ENCODE results near the gene SRD5A2.

Gene SRD5A2, protein sequence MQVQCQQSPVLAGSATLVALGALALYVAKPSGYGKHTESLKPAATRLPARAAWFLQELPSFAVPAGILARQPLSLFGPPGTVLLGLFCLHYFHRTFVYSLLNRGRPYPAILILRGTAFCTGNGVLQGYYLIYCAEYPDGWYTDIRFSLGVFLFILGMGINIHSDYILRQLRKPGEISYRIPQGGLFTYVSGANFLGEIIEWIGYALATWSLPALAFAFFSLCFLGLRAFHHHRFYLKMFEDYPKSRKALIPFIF

DNA sequence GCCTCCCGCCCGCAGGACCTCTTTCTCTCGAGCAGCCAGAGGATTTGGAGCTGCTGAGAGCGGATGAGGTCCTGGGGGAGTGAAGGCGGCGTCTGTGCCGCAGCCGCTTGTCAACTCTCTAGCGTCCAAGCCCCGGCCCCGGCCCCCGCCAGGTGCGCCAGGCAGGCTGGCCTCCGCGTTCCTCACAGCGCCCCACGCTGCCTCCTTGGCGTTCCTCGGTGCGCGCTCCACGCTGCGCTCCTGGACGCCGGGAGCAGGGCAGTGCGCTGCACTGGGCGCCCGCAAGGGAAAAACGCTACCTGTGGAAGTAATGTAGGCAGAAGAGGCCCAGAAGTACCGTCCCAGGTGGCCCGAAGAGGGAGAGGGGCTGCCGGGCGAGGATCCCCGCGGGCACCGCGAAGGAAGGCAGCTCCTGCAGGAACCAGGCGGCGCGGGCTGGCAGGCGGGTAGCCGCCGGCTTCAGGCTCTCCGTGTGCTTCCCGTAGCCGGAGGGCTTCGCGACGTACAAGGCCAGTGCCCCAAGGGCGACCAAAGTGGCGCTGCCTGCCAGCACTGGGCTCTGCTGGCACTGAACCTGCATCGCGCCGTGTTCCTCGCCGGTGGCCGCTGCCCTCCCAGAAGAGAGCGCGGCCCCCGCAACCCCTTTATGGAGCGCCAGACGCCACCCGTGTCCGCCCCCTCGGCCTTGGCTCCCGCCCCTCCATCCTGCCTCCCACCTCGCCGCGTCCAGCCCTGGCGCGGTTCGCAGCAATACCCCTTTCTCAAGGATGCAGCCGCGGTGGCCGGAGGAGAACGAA, at the start of gene SRD5A2:
SRD5A2 (minus strand) TSS at position 618 of the 797 bp plus-strand sequence; CDS start at position 580, 38 bp downstream.
- DNase-seq (ENCODE audit: low spot score), result no peak

GRCh38 chr2:31606509-31606908, 25.8 kb upstream of the SRD5A2 start:
- DNase-seq (ENCODE audit: low spot score), result no peak

DNA sequence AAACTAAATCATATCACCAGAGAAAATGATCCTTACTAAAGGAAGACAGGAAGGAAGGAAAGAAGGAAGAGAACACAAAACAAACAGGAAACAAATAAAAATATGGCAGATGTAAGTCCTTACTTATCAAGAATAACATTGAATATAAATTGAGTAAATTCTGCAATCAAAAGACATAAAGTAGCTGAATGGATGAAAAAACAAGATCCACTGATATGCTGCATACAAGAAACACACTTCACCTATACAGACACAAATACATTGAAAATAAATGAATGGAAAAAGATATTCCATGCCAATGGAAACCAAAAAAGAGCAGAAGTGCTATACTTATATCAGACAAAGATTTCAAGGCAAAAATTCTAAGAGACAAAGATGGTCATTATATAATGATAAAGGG, 18.0 kb upstream of the SRD5A2 start:
- no peak for DNase-seq (ENCODE audit: low spot score)

DNA sequence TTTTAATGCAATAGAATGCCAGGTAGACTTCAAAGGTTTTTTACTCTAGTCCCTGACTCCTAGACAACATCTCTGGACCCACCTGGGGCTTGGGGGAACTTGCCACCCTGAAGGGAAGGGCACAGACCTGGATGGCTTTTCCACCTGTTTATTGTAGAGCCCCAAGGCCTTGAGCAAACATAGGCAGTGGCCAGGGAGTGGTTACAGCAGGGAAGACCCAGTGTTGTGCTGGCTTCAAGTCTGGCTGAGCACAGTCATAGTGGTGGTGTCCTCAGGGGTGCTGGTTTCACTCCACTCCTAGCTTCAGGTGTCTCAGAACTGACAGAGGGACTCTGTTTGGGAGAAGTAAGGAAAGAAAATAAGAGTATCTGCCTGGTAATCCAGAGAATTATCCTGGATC, 5.5 kb upstream of the SRD5A2 start:
- no peak for DNase-seq (ENCODE audit: low spot score)

- DNase-seq (ENCODE audit: low spot score), result no peak
Measured at GRCh38 chr2:31581124-31581795, 522 bp upstream of the SRD5A2 start.

DNA sequence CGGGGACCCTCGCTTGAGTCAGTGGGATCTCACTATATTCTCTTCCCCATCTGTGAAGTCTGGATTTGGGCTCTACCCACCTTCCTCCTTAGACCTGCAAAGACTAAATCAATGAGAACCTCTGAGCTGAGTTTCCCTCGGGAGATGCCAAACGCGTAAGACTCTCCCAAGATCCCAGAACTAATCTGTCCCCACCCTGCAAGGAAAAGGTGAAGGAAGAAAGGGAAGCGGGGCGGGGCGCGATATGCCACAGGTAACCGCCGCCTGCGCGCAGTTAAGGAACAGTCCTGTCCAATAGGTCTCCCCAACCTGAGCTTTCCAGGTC, 780 bp downstream of the SRD5A2 start:
- no peak for DNase-seq (ENCODE audit: low spot score)

GRCh38 chr2:31578316-31578715, 2.4 kb downstream of the SRD5A2 start:
- no peak for DNase-seq (ENCODE audit: low spot score)

- DNase-seq (ENCODE audit: low spot score), result no peak
Measured at GRCh38 chr2:31577143-31577542, 3.6 kb downstream of the SRD5A2 start.

DNA sequence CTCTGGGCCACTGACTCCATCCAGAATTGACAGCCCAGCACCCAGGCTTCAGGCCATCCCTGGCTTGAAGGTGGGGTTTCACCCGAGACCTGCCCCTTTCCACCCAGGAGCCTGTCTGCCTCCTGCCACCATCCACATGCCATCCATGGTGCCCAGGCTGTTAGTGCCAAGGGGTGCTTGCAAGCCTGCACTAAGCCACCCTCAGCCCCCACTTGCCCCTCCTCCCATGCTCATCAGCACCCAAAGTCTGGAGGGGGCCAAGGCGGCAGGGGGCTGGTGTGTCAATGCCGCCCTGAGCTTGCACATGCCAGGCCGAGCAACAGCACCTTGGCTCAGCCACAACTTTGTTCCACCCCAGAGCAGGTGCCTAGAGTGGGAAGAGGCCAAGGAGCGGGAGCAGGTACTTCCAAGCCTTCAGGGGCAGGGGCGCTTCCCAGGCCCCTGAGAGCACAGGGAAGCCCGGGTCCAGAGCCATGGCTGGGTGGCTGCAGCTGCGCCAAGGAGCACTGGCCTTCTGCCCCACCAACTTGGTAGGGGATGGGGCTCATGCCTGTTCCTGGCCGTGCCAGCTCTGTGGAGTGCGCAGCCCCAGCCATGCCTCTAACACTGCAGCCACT, 12.0 kb downstream of the SRD5A2 start:
- no peak for DNase-seq (ENCODE audit: low spot score)

GRCh38 chr2:31567679-31568078, 13.1 kb downstream of the SRD5A2 start:
- DNase-seq (ENCODE audit: low spot score), result no peak

DNA sequence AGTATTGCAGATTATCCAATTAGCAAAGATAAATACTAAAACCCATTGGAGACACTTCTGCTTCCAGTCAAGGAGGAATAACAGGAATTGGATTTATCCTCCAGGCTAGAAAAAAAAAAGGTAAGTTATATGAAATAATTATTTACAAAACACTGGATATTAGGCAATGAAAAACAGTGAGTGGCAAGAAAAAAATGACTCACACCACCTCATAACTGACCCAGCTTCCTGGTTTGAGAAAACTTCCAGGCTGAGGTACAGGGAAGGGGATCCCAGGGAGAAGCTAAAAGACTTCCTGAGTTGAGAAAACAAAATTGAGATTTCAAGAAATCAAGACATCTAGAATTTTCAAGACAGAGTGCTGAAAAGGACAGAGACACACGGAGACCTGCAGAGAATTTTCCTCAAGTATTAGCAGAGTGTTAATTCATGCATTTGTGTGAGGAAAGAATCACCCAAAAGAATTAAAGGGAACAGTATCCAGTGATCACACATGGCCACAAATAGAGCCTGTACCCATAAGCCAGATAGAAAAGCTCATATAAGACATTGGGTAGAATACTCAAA, 17.4 kb downstream of the SRD5A2 start:
- DNase-seq (ENCODE audit: low spot score), result no peak

- no peak for DNase-seq (ENCODE audit: low spot score)
Measured at GRCh38 chr2:31561823-31562222, 18.9 kb downstream of the SRD5A2 start.

DNA sequence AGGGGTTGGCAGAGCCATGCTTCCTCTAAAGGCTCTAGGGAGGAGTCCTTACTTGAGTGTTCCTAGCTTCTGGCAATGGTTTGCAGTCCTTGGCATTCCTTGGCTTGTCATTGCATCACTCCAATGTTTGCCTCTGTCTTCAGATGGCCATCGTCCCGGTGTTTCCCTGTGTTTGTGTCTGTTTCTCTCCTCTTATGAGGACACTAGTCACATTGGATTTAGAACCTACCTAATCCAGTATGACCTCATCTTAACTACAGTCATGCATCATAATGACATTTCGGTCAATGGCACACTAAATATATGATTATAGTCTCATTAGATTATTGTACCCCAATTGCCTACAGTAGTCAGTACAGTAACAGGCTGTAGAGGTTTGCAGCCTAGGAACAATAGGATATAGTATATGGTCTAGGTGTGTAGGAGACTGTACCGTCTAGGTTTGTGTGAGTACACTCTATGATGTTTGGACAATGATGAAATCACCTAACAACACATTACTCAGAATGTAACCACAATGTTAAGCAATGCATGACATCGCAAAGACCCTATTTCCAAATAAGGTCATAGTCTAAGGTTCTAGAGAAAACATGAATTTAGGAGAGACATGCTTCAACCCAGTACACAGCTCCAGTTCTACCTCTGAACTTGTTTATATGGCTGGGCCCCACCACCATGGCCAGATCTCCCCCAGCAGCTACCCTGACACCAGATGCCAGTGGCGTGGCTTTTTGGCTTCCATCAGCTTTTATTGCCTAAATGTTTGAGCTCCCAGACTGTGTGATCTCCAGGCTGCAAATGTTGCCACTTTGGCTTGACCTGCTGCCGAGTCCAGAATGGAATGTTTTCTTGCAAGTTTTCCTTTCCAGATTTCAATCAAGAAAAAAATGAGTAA, 22.1 kb downstream of the SRD5A2 start:
- DNase-seq (ENCODE audit: low spot score), result peak; percentile 18

DNA sequence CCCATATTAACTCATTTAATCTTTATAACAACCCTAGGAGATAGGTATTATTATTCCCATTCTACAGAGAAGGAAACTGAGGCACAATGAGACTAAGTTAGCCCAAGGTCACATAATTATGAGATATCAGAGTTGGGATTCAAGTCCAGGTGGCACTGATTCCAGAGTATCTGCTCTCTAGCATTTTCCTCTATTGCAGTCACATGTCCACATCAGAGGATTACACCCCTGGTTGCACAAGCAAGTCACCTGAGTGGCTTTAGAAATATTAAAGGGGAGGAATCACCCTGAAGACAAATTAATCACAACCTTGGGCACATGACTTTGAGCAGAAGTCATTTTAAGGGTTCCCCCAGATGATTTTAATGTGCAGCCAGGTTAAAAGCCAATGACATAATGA, 23.8 kb downstream of the SRD5A2 start:
- DNase-seq (ENCODE audit: low spot score), result no peak

GRCh38 chr2:31555967-31556706, 24.6 kb downstream of the SRD5A2 start:
- DNase-seq (ENCODE audit: low spot score), result no peak

- no peak for DNase-seq (ENCODE audit: low spot score)
Measured at GRCh38 chr2:31553362-31553761, 27.4 kb downstream of the SRD5A2 start.

GRCh38 chr2:31547485-31547884, 33.3 kb downstream of the SRD5A2 start:
- DNase-seq (ENCODE audit: low spot score), result no peak

GRCh38 chr2:31541853-31542252, 38.9 kb downstream of the SRD5A2 start:
- no peak for DNase-seq (ENCODE audit: low spot score)

DNA sequence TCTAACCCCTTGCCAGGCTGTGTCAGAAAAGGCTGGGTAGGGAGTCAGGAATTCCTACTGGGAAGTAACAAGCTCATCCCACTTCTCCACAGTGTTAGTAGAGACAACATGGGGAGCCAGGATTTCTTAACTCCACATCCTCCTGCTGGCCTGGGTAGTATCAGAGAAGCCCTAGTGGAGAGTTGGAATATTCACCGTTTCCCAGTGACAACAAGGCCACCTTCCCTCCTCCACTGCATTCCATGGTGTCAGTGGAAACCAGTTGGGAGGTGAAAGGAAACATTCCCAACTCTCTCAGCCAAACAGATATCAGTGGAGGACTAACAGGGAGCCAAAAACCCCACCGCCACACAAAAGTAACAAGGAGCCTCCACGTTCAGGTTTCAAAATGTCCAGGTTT, 41.2 kb downstream of the SRD5A2 start:
- DNase-seq (ENCODE audit: low spot score), result no peak

- DNase-seq (ENCODE audit: low spot score), result no peak
Measured at GRCh38 chr2:31535768-31536167, 45.0 kb downstream of the SRD5A2 start.

- DNase-seq (ENCODE audit: low spot score), result no peak
Measured at GRCh38 chr2:31534636-31535035, 46.1 kb downstream of the SRD5A2 start.
